ENCODE results near the gene CIC. TPM values are rescaled to one million over a fixed set of nuclear protein-coding genes. Genes with fewer than 3 reads are reported as not detected.

Gene CIC
- total RNA-seq, 1 experiment from 2014 or later = 54.0 TPM

GRCh38 chr19:42323473-42323851, 54.4 kb downstream of the CIC start:
- no peak for TF ChIP-seq CTCF (conservative IDR thresholded peaks at IDR 0.05)
- Mint-ChIP-seq H3K4me1 (peaks cover 10 to 16% of the 10 kb centered on the region in 2 experiments), H3K9me3 (no peaks in the 10 kb centered on the region), H3K4me3 (peak overlapping the region; percentile 60 to 84), H3K27me3 (ENCODE audit: low read depth) (peaks cover 46% of the 10 kb centered on the region), H3K36me3 (ENCODE audit: insufficient read depth in 1 of 3, low read depth in 3 of 3) (peaks cover 0 to 3% (median 0%) of the 10 kb centered on the region in 3 experiments; a peak in 2 of 7 replicates), H3K27ac (no peak overlapping the region)
- no peak overlapping the region for H2BK15ac ChIP-seq (ENCODE audit: low read depth, low read length)
- H2AK5ac ChIP-seq (ENCODE audit: insufficient read length, low read length) = no peak overlapping the region
- no peak overlapping the region for H2BK12ac ChIP-seq (ENCODE audit: insufficient read length, low read depth, low read length)
- no peaks in the 10 kb centered on the region for H3K27me3 ChIP-seq (ENCODE audit: insufficient read depth, low read length)
- H3K18ac ChIP-seq (ENCODE audit: insufficient read length, low read depth, low read length) = no peak overlapping the region
- H3K56ac ChIP-seq (ENCODE audit: insufficient read length, low read depth, low read length) = no peak overlapping the region
- no peak overlapping the region for H3K9ac ChIP-seq (ENCODE audit: extremely low read depth, insufficient read length, low read length)
- H2BK20ac ChIP-seq (ENCODE audit: low read depth, low read length, poor library complexity, severe bottlenecking) = no peak overlapping the region
- H4K20me1 ChIP-seq (ENCODE audit: control insufficient read depth, insufficient read depth, insufficient read length) = no peaks in the 10 kb centered on the region
- H3K4ac ChIP-seq (ENCODE audit: low read depth, low read length) = no peak overlapping the region
- H3K23ac ChIP-seq (ENCODE audit: insufficient read length, low read depth, low read length) = no peak overlapping the region
- H3T11ph ChIP-seq (ENCODE audit: low read length) = no peak overlapping the region
- no peak overlapping the region for H3K27ac ChIP-seq (ENCODE audit: insufficient read length, low read depth, low read length)
- peaks cover 19% of the 10 kb centered on the region for H3K23me2 ChIP-seq (ENCODE audit: insufficient read length, low read depth, low read length, poor library complexity, severe bottlenecking)
- WGBS (ENCODE audit: extremely low coverage, insufficient read length, low lambda C conversion rate) = no CpG with 5 or more reads among the region's 29 CpGs
- H2BK120ac ChIP-seq (ENCODE audit: low read depth, low read length, poor library complexity, severe bottlenecking) = no peak overlapping the region
- H3K14ac ChIP-seq (ENCODE audit: insufficient read depth, low read length) = no peak overlapping the region
- H2AFZ ChIP-seq (ENCODE audit: low read length) = no peak overlapping the region
- H2BK5ac ChIP-seq (ENCODE audit: insufficient read length, low read length) = no peak overlapping the region
- no peaks in the 10 kb centered on the region for H3K9me3 ChIP-seq (ENCODE audit: control insufficient read depth, low read depth, low read length)
- H3K4me1 ChIP-seq (ENCODE audit: insufficient read depth, low read length) = no peaks in the 10 kb centered on the region; the same call in 1 of the 2 replicates
- H3K79me1 ChIP-seq (ENCODE audit: insufficient read depth, low read depth, low read length, poor library complexity, severe bottlenecking) = peaks cover 8% of the 10 kb centered on the region
- H3K79me2 ChIP-seq (ENCODE audit: insufficient read depth, low read length) = peaks cover 3% of the 10 kb centered on the region; the same call in 1 of the 2 replicates
- H3K4me2 ChIP-seq (ENCODE audit: insufficient read depth, insufficient read length, low read length) = peak overlapping the region; percentile 62
- peak; percentile 90 for DNase-seq
- no peak overlapping the region for H4K8ac ChIP-seq (replicated peaks; ENCODE audit: insufficient read length, low read depth, low read length)
- no peak overlapping the region for H4K5ac ChIP-seq (ENCODE audit: insufficient read length, low read depth, low read length)
- no peak overlapping the region for H4K91ac ChIP-seq (ENCODE audit: insufficient read length, low read depth, low read length)
